GM12801 (cell line): ENCODE results near the gene ALK.

Experiments
- CTCF ChIP-seq: IDR thresholded peaks from one replicate; pipeline ENCODE4 v1.5.1; 2011; ENCODE audit warnings: control low read depth; ENCODE audit not compliant: insufficient read length; ENCODE audit errors: extremely low read depth

The ALK gene

GRCh38 chr2:29782087-29782486 is 139.3 kb downstream of the ALK start:
- TF ChIP-seq CTCF, result no peak

GRCh38 chr2:29780906-29781305 is 140.5 kb downstream of the ALK start:
- TF ChIP-seq CTCF, result no peak

GRCh38 chr2:29777161-29777560 is 144.2 kb downstream of the ALK start:
- no peak for TF ChIP-seq CTCF

- no peak for TF ChIP-seq CTCF
Observed at GRCh38 chr2:29776406-29776805, 145.0 kb downstream of the ALK start.

GRCh38 chr2:29775937-29776336 is 145.4 kb downstream of the ALK start:
- no peak for TF ChIP-seq CTCF

- no peak for TF ChIP-seq CTCF
Observed at GRCh38 chr2:29774624-29775023, 146.8 kb downstream of the ALK start.

- TF ChIP-seq CTCF, result no peak
Observed at GRCh38 chr2:29770846-29771245, 150.5 kb downstream of the ALK start.

GRCh38 chr2:29769847-29770246 is 151.5 kb downstream of the ALK start:
- TF ChIP-seq CTCF, result no peak
